Mesenchymal stem cell (in vitro differentiated cells and primary cell): ENCODE data around the gene CACNA2D3.

Experiments used
- DNase-seq: peaks from one replicate; pipeline ENCODE4 v3.0.0-alpha.2; 2013
- H2AFZ ChIP-seq: one replicate; pipeline ENCODE4 v1.6.1; 2013; ENCODE audit warnings: low read depth, mild to moderate bottlenecking, control low read depth, inconsistent platforms, low read length, moderate library complexity
- H2AK5ac ChIP-seq: 2 replicates; pipeline ENCODE4 v1.6.1; 2013; ENCODE audit warnings: low read length, moderate library complexity, mild to moderate bottlenecking, inconsistent platforms; ENCODE audit not compliant: severe bottlenecking
- H2BK120ac ChIP-seq: one replicate; pipeline ENCODE4 v1.6.1; 2013; ENCODE audit warnings: low read depth, mild to moderate bottlenecking, inconsistent platforms, low read length, moderate library complexity
- H2BK12ac ChIP-seq, 2 experiments: one replicate each; pipeline ENCODE4 v1.6.1; 2013; ENCODE audit warnings: inconsistent platforms in 2 of 2, low read length in 2 of 2, mild to moderate bottlenecking in 2 of 2, moderate library complexity in 2 of 2, control low read depth in 1 of 2
- H2BK15ac ChIP-seq: one replicate; pipeline ENCODE4 v1.6.1; 2013; ENCODE audit warnings: mild to moderate bottlenecking, low read depth, inconsistent platforms; ENCODE audit not compliant: poor library complexity, severe bottlenecking
- H2BK5ac ChIP-seq: 2 replicates; pipeline ENCODE4 v1.6.1; 2013; ENCODE audit warnings: low read depth, mild to moderate bottlenecking, low read length, control low read depth, inconsistent platforms; ENCODE audit not compliant: poor library complexity, severe bottlenecking
- H3K14ac ChIP-seq, 2 experiments: one replicate each; pipeline ENCODE4 v1.6.1; 2013; ENCODE audit warnings: inconsistent platforms in 2 of 2, low read length in 2 of 2, control low read depth in 1 of 2, mild to moderate bottlenecking in 1 of 2, moderate library complexity in 1 of 2
- H3K18ac ChIP-seq, 2 experiments: one replicate each; pipeline ENCODE4 v1.6.1; 2013; ENCODE audit warnings: inconsistent platforms in 2 of 2, low read length in 2 of 2, control low read depth in 1 of 2, low read depth in 1 of 2, mild to moderate bottlenecking in 1 of 2
- H3K23ac ChIP-seq, 2 experiments: one replicate each; pipeline ENCODE4 v1.6.1; 2013; ENCODE audit warnings: inconsistent platforms in 2 of 2, low read length in 2 of 2, mild to moderate bottlenecking in 2 of 2, moderate library complexity in 2 of 2, control low read depth in 1 of 2
- H3K27ac ChIP-seq: 2 replicates; pipeline ENCODE4 v1.5.1; 2013; ENCODE audit warnings: mild to moderate bottlenecking, moderate library complexity, low read length, control low read depth, inconsistent platforms; ENCODE audit not compliant: poor library complexity, severe bottlenecking
- H3K27me3 ChIP-seq, 2 experiments: 2 replicates each; pipeline versions ENCODE4 v1.6.1 to v1.7.0; 2013; ENCODE audit warnings: low read length in 2 of 2, mild to moderate bottlenecking in 2 of 2, moderate library complexity in 2 of 2, control low read depth in 1 of 2, inconsistent platforms in 1 of 2; ENCODE audit not compliant: control insufficient read depth in 1 of 2, insufficient read depth in 1 of 2
- H3K36me3 ChIP-seq, 2 experiments: 2 replicates each; pipeline versions ENCODE4 v1.6.1 to v1.7.0; 2013; ENCODE audit warnings: low read length in 2 of 2, control low read depth in 1 of 2, inconsistent platforms in 1 of 2, low read depth in 1 of 2, mild to moderate bottlenecking in 1 of 2; ENCODE audit not compliant: insufficient read depth in 2 of 2, control insufficient read depth in 1 of 2
- H3K4ac ChIP-seq, 2 experiments: one replicate each; pipeline ENCODE4 v1.6.1; 2013; ENCODE audit warnings: inconsistent platforms in 2 of 2, low read length in 2 of 2, mild to moderate bottlenecking in 2 of 2, moderate library complexity in 2 of 2, control low read depth in 1 of 2, low read depth in 1 of 2
- H3K4me1 ChIP-seq: 2 replicates; pipeline ENCODE4 v1.6.1; 2013; ENCODE audit warnings: low read depth, low read length, control low read depth; ENCODE audit not compliant: control insufficient read depth, insufficient read depth
- H3K4me2 ChIP-seq: 2 replicates; pipeline ENCODE4 v1.6.1; 2013; ENCODE audit warnings: low read length, mild to moderate bottlenecking, inconsistent platforms; ENCODE audit not compliant: poor library complexity, severe bottlenecking
- H3K4me3 ChIP-seq, 2 experiments: 2 replicates each; pipeline versions ENCODE4 v1.5.1 to v1.7.0; 2013; ENCODE audit warnings: low read length in 2 of 2, mild to moderate bottlenecking in 2 of 2, control low read depth in 1 of 2, low read depth in 1 of 2; ENCODE audit not compliant: insufficient read depth in 1 of 2
- H3K79me1 ChIP-seq: replicated peaks from 2 replicates; pipeline ENCODE4 v1.6.1; 2013; ENCODE audit warnings: mild to moderate bottlenecking, control low read depth, low read length, inconsistent platforms; ENCODE audit not compliant: poor library complexity, severe bottlenecking
- H3K9ac ChIP-seq: 2 replicates; pipeline ENCODE4 v1.7.0; 2013; ENCODE audit warnings: mild to moderate bottlenecking, low read length, moderate library complexity
- H3K9me3 ChIP-seq: 2 replicates; pipeline ENCODE4 v1.7.0; 2013; ENCODE audit warnings: mild to moderate bottlenecking, low read length; ENCODE audit not compliant: control insufficient read depth
- H4K8ac ChIP-seq: one replicate; pipeline ENCODE4 v1.6.1; 2013; ENCODE audit warnings: inconsistent platforms, mild to moderate bottlenecking, low read length, moderate library complexity
- H4K91ac ChIP-seq: one replicate; pipeline ENCODE4 v1.6.1; 2013; ENCODE audit warnings: mild to moderate bottlenecking, low read length, inconsistent platforms
- WGBS: methylation state at CpG from one replicate; pipeline ENCODE4 v1.1.7; 2013; ENCODE audit warnings: mixed read lengths; 5-methylcytosine and 5-hydroxymethylcytosine counted together

Gene CACNA2D3

DNA sequence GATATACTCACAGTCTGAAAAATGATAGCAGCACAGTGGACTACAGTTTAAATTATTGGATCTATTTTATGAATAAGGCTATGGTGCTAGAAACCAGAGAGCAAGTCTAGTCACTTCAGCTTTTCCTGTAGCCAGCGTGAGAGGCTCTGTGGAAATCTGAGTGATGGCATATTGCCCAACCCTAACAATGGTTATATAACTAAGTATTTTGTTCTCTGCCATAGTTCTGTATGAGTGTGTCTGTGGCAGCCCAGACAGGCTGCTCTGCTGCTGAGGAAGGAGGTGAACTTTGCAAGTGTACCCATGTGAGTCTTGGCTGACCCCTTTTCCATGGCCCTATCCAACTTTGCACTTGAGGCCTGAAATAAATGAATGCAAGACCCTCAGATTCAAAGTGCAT, 699.9 kb downstream of the CACNA2D3 start:
- Histone ChIP-seq H3K4me1 (peaks cover 4% of the 10 kb centered on the region), H2BK120ac (no peak overlapping the region), H2BK15ac (no peak overlapping the region), H3K14ac (no peak overlapping the region), H3K9ac (no peak overlapping the region), H2AK5ac (no peak overlapping the region), H3K4me2 (no peak overlapping the region), H4K91ac (no peak overlapping the region), H2BK12ac (no peak overlapping the region), H2BK5ac (no peak overlapping the region), H3K27ac (no peak overlapping the region), H3K79me1 (no peaks in the 10 kb centered on the region), H4K8ac (no peak overlapping the region), H3K4ac (no peak overlapping the region), H3K36me3 (no peaks in the 10 kb centered on the region), H3K4me3 (no peak overlapping the region), H2AFZ (no peak overlapping the region), H3K18ac (no peak overlapping the region), H3K23ac (no peak overlapping the region), H3K9me3 (no peaks in the 10 kb centered on the region), H3K27me3 (no peaks in the 10 kb centered on the region)
- no CpG with 5 or more reads among the region's 1 CpG for WGBS
- DNase-seq = peak; percentile 30

DNA sequence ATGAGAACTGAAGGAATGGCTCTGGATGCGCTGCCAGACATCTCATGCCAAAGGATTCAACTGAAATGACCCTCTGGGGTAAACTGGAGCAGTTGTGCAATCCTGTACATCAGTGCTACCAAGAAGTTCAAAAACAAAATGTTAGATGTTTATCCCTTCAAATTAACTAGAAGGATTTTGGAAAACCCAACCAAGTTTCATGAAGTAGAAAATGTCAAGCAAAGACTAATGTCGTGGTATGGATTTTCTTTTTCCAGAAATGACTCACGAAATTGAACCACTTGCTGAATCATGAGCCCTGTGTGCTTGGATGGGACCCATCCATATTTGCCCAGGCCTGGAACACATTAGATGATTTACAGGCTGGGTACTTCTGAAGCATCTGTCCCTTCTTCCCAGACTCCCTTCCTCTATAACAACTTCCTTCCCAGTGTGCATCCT, 703.9 kb downstream of the CACNA2D3 start:
- no peak overlapping the region for H3K4ac ChIP-seq
- H3K27me3 ChIP-seq = peaks cover 0 to 5% of the 10 kb centered on the region in 2 experiments
- WGBS = 74% methylated on average over 3 of the region's 3 CpGs
- H2AK5ac ChIP-seq = no peak overlapping the region
- H3K36me3 ChIP-seq = no peaks in the 10 kb centered on the region
- no peak overlapping the region for H2BK12ac ChIP-seq
- no peak overlapping the region for H2AFZ ChIP-seq
- H2BK120ac ChIP-seq = no peak overlapping the region
- H3K23ac ChIP-seq = no peak overlapping the region
- no peaks in the 10 kb centered on the region for H3K4me1 ChIP-seq
- no peak overlapping the region for H2BK5ac ChIP-seq
- H4K91ac ChIP-seq = no peak overlapping the region
- no peak overlapping the region for H3K4me2 ChIP-seq
- H4K8ac ChIP-seq = no peak overlapping the region
- no peak overlapping the region for H3K18ac ChIP-seq
- no peak overlapping the region for H3K14ac ChIP-seq
- H3K4me3 ChIP-seq = no peak overlapping the region
- no peaks in the 10 kb centered on the region for H3K9me3 ChIP-seq
- H3K27ac ChIP-seq = no peak overlapping the region
- peak; percentile 18 for DNase-seq
- H2BK15ac ChIP-seq = no peak overlapping the region
- H3K9ac ChIP-seq = no peak overlapping the region
- no peaks in the 10 kb centered on the region for H3K79me1 ChIP-seq

DNA sequence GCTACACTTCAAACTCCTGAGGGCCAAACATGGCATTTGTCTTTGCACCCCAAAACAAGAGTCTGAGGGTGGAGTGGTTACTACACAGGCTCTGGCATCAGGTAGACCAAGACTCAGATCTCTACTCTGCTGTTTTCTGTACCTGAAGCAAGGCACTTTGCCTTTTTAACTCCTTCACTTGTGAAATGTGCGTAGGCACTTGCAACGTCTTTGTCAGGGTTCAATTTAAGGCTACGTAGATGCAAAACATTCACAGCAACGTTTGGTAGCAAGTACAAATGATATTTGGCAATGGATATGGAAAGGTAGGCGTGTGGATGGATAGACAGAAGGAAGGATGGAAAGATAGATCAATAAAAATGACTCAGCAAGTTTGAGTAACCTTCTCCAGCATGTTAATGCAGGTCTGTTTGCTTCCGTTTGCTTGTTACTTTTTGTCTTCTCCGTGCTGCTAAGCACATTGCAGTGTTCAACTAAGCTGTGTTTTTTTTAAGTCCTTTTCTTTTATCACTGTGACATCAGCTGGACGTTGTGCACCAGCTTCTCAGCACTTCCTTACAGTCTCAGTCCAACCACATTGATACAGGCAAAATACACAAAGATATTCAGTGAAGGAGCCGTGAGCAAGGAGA, 704.8 kb downstream of the CACNA2D3 start:
- WGBS = 67% methylated on average over 9 of the region's 9 CpGs
- Histone ChIP-seq H3K23ac (no peak overlapping the region), H3K27ac (no peak overlapping the region)

DNA sequence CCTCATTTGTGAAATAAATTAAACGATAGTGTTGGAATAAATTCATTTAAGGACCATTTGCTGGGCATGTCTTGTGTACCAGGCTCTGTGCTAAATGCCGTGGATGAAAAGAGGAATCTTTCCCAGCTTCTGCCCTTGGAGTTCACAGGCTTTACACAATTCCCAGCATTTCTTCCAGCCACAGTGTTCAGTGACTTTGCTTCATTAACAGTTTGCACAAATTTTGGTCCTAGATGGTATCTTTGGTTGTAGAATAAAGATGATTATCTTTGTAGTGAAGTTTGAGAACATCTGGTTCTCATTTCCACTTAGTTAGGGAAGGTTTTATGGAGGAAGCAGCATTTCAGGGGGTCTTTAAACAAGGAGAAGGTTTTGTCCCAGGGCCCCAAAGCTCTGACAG, 705.4 kb downstream of the CACNA2D3 start:
- no peak overlapping the region for H3K4me3 ChIP-seq
- H3K23ac ChIP-seq = no peak overlapping the region
- no peak overlapping the region for H4K8ac ChIP-seq
- no peak overlapping the region for H3K4ac ChIP-seq
- H2BK12ac ChIP-seq = no peak overlapping the region
- no peaks in the 10 kb centered on the region for H3K36me3 ChIP-seq
- H3K79me1 ChIP-seq = no peaks in the 10 kb centered on the region
- no peaks in the 10 kb centered on the region for H3K9me3 ChIP-seq
- 75% methylated on average over 1 of the region's 2 CpGs for WGBS
- H4K91ac ChIP-seq = no peak overlapping the region
- no peak overlapping the region for H2BK120ac ChIP-seq
- no peak overlapping the region for H3K4me2 ChIP-seq
- H2AK5ac ChIP-seq = no peak overlapping the region
- no peak overlapping the region for H3K9ac ChIP-seq
- DNase-seq = no peak
- no peak overlapping the region for H3K27ac ChIP-seq
- no peak overlapping the region for H2BK15ac ChIP-seq
- H3K27me3 ChIP-seq = peaks cover 0 to 5% of the 10 kb centered on the region in 2 experiments
- no peak overlapping the region for H2AFZ ChIP-seq
- no peak overlapping the region for H3K14ac ChIP-seq
- H3K4me1 ChIP-seq = no peaks in the 10 kb centered on the region
- H3K18ac ChIP-seq = no peak overlapping the region
- no peak overlapping the region for H2BK5ac ChIP-seq

More for the DNA sequence above, 704.8 kb downstream of the CACNA2D3 start:
- Histone ChIP-seq H3K27me3 (peaks cover 0 to 5% of the 10 kb centered on the region in 2 experiments), H2BK120ac (no peak overlapping the region), H4K91ac (no peak overlapping the region), H2BK5ac (no peak overlapping the region), H3K79me1 (no peaks in the 10 kb centered on the region), H2BK12ac (no peak overlapping the region), H3K14ac (no peak overlapping the region), H3K36me3 (no peaks in the 10 kb centered on the region), H3K4me1 (no peaks in the 10 kb centered on the region), H2BK15ac (no peak overlapping the region), H2AK5ac (no peak overlapping the region), H3K18ac (no peak overlapping the region), H2AFZ (no peak overlapping the region), H3K9ac (no peak overlapping the region), H3K9me3 (no peaks in the 10 kb centered on the region), H3K4me3 (no peak overlapping the region), H4K8ac (no peak overlapping the region), H3K4ac (no peak overlapping the region), H3K4me2 (no peak overlapping the region)
- no peak for DNase-seq
